Upper lobe of right lung (tissue), 1 donor: ENCODE data around the gene RBMS2. TPM values are rescaled to one million over a fixed set of nuclear protein-coding genes. Genes with fewer than 3 reads are reported as not detected.
A peak's percentile ranks its signal among the peaks of the same experiment; 100 is the strongest.
"Not testable (repeated sequence)": the region's sequence is repeated elsewhere in the genome, so short reads cannot be mapped to it uniquely, and the experiment has no call there.

Experiments used
- ATAC-seq: fragments of 200-7000 bp; cut with Tn5 transposase; one replicate; pipeline ENCODE4 v1.9.1; 2020; ENCODE audit warnings: mild to moderate bottlenecking, moderate library complexity
- DNase-seq: peaks from one replicate; pipeline ENCODE4 v3.0.0-alpha.2; 2020
- H3K27ac ChIP-seq: fragments of 200-600 bp; one replicate; pipeline ENCODE4 v1.8.0; 2022
- H3K27me3 ChIP-seq: fragments of 200-600 bp; one replicate; pipeline ENCODE4 v1.8.0; 2022; ENCODE audit warnings: mild to moderate bottlenecking
- H3K36me3 ChIP-seq: fragments of 200-600 bp; one replicate; pipeline ENCODE4 v1.8.0; 2022
- H3K4me1 ChIP-seq: fragments of 200-600 bp; one replicate; pipeline ENCODE4 v1.8.0; 2022
- H3K4me3 ChIP-seq: fragments of 200-600 bp; one replicate; pipeline ENCODE4 v1.8.0; 2022; ENCODE audit warnings: mild to moderate bottlenecking
- H3K9me3 ChIP-seq: fragments of 200-600 bp; one replicate; pipeline ENCODE4 v1.8.0; 2022
- CTCF ChIP-seq: fragments of 200-600 bp; IDR thresholded peaks from one replicate; pipeline ENCODE4 v1.8.0; 2022; ENCODE audit warnings: antibody characterized with exemption
- intact Hi-C: fragments of 100-400 bp; cut with DNase I; formaldehyde crosslinking; loops from one replicate; pipeline ENCODE4 v1.11.0; 2022
- total RNA-seq: library from RNA; stranded (reverse); fragmentation: NEBNext Ultra II Directional; extraction: Animal tissue kit (Norgen Biotek cat#: 25700); gene quantifications from one replicate; pipeline ENCODE4 v1.2.1, GENCODE V29; 2021
- donor health status: DM: no; HTN: yes; CAD: no; lungs with severe emphysema.

The RBMS2 gene
- total RNA-seq, 1 donor from 2014 or later, result 142 TPM

GRCh38 chr12:56490360-56490759 lies 31.3 kb upstream of the RBMS2 start:
- TF ChIP-seq CTCF, result no peak
- Histone ChIP-seq H3K4me1 (peaks cover 4% of the 10 kb centered on the region), H3K36me3 (no peaks in the 10 kb centered on the region), H3K9me3 (no peaks in the 10 kb centered on the region), H3K27me3 (no peaks in the 10 kb centered on the region), H3K27ac (no peak overlapping the region), H3K4me3 (no peak overlapping the region)
- ATAC-seq (no peak), DNase-seq (no peak)
- intact Hi-C loops, result no loop called here

- H3K9me3 ChIP-seq, H3K36me3 ChIP-seq, H3K27ac ChIP-seq, DNase-seq, H3K27me3 ChIP-seq, H3K4me1 ChIP-seq, H3K4me3 ChIP-seq, ATAC-seq, intact Hi-C loops: not testable (repeated sequence)
Measured at GRCh38 chr12:56493409-56494105, 28.1 kb upstream of the RBMS2 start.

GRCh38 chr12:56494106-56494415 lies 27.6 kb upstream of the RBMS2 start:
- DNase-seq, ATAC-seq: not testable (repeated sequence)

GRCh38 chr12:56494481-56494880 lies 27.1 kb upstream of the RBMS2 start:
- H3K36me3 ChIP-seq, H3K27me3 ChIP-seq, DNase-seq, intact Hi-C loops, H3K27ac ChIP-seq, H3K9me3 ChIP-seq, H3K4me3 ChIP-seq, H3K4me1 ChIP-seq, ATAC-seq: not testable (repeated sequence)

More at GRCh38 chr12:56494106-56494415, 27.6 kb upstream of the RBMS2 start:
- intact Hi-C loops, H3K4me1 ChIP-seq, H3K36me3 ChIP-seq, H3K9me3 ChIP-seq, H3K4me3 ChIP-seq, H3K27me3 ChIP-seq, H3K27ac ChIP-seq: not testable (repeated sequence)

- peak; percentile 31 for TF ChIP-seq CTCF
- H3K27ac ChIP-seq, H3K27me3 ChIP-seq, H3K4me3 ChIP-seq, H3K4me1 ChIP-seq, ATAC-seq, H3K36me3 ChIP-seq, H3K9me3 ChIP-seq, intact Hi-C loops: not testable (repeated sequence)
- peak; percentile 70 for DNase-seq
Measured at GRCh38 chr12:56496704-56497103, 24.9 kb upstream of the RBMS2 start.

GRCh38 chr12:56498126-56498902 lies 23.3 kb upstream of the RBMS2 start:
- ATAC-seq, H3K9me3 ChIP-seq, H3K4me3 ChIP-seq, intact Hi-C loops, DNase-seq, H3K4me1 ChIP-seq, H3K27me3 ChIP-seq, H3K36me3 ChIP-seq, H3K27ac ChIP-seq: not testable (repeated sequence)

GRCh38 chr12:56499452-56499851 lies 22.2 kb upstream of the RBMS2 start:
- H3K4me3 ChIP-seq, DNase-seq, intact Hi-C loops, H3K27me3 ChIP-seq, H3K9me3 ChIP-seq, H3K27ac ChIP-seq, H3K4me1 ChIP-seq, ATAC-seq, H3K36me3 ChIP-seq: not testable (repeated sequence)

- H3K36me3 ChIP-seq, ATAC-seq, H3K4me3 ChIP-seq, H3K4me1 ChIP-seq, H3K9me3 ChIP-seq, H3K27ac ChIP-seq, intact Hi-C loops, H3K27me3 ChIP-seq, DNase-seq: not testable (repeated sequence)
Measured at GRCh38 chr12:56499879-56500278, 21.7 kb upstream of the RBMS2 start.
